Smooth muscle cell (in vitro differentiated cells): ENCODE data around the gene ITPKC. TPM values are rescaled to one million over a fixed set of nuclear protein-coding genes. Genes with fewer than 3 reads are reported as not detected.

Experiments
- DNase-seq: peaks from one replicate; lab custom pipeline; 2025; ENCODE audit not compliant: unreplicated experiment; lab: John Stamatoyannopoulos, UW
- H2AFZ ChIP-seq: fragments of 200-600 bp; sonication (generic); 2 replicates; pipeline ENCODE4 v1.6.0; 2016; ENCODE audit warnings: antibody characterized with exemption, low read depth, mild to moderate bottlenecking
- H3F3A ChIP-seq: fragments of 200-600 bp; sonication (generic); 2 replicates; pipeline ENCODE4 v1.6.0; 2017; ENCODE audit warnings: antibody characterized with exemption, low read depth
- H3K27ac ChIP-seq: fragments of 200-600 bp; sonication (generic); 2 replicates; pipeline ENCODE4 v1.5.1; 2016; ENCODE audit warnings: low read depth, mild to moderate bottlenecking
- H3K27me3 ChIP-seq: fragments of 200-600 bp; sonication (generic); 2 replicates; pipeline ENCODE4 v1.6.1; 2016; ENCODE audit warnings: low read depth, mild to moderate bottlenecking
- H3K36me3 ChIP-seq: fragments of 200-600 bp; sonication (generic); 2 replicates; pipeline ENCODE4 v1.5.1; 2016; ENCODE audit warnings: low read depth
- H3K4me1 ChIP-seq: fragments of 200-600 bp; sonication (generic); 2 replicates; pipeline ENCODE4 v1.5.1; 2016; ENCODE audit warnings: low read depth
- H3K4me2 ChIP-seq: fragments of 200-600 bp; sonication (generic); 2 replicates; pipeline ENCODE4 v1.6.0; 2016; ENCODE audit warnings: mild to moderate bottlenecking
- H3K4me3 ChIP-seq: fragments of 200-600 bp; sonication (generic); 2 replicates; pipeline ENCODE4 v1.5.1; 2016; ENCODE audit warnings: mild to moderate bottlenecking
- H3K79me2 ChIP-seq: fragments of 200-600 bp; sonication (generic); 2 replicates; pipeline ENCODE4 v1.6.0; 2016; ENCODE audit warnings: low read depth, mild to moderate bottlenecking
- H3K9ac ChIP-seq: fragments of 200-600 bp; sonication (generic); 2 replicates; pipeline ENCODE4 v1.6.0; 2016; ENCODE audit warnings: low read depth
- H3K9me3 ChIP-seq: fragments of 200-600 bp; sonication (generic); replicated peaks from 2 replicates; pipeline ENCODE4 v1.5.1; 2016; ENCODE audit warnings: low read depth
- H4K20me1 ChIP-seq: fragments of 200-600 bp; sonication (generic); 2 replicates; pipeline ENCODE4 v1.6.0; 2016; ENCODE audit warnings: low read depth
- WGBS: methylation state at CpG from one replicate; pipeline ENCODE4 v1.1.7; 2016; ENCODE audit warnings: low lambda C conversion rate; 5-methylcytosine and 5-hydroxymethylcytosine counted together
- polyA plus RNA-seq: library from polyadenylated mRNA; unstranded; fragments of >200 nt; fragmentation: Nextera tagmentation; extraction: Ambion mirVana; gene quantifications from 2 replicates; pipeline ENCODE4 v1.2.1, GENCODE V29; 2016
- total RNA-seq: library from RNA; depleted of rRNA; stranded (reverse); fragments of >200 nt; gene quantifications from 2 replicates; pipeline ENCODE4 v1.2.3, GENCODE V29; 2014
- TF ChIP-seq, protein P1 (sequence below): fragments of 200-600 bp; sonication (generic); IDR thresholded peaks from 2 replicates; pipeline ENCODE4 v1.5.1; 2017; ENCODE audit warnings: borderline replicate concordance, mild to moderate bottlenecking, antibody characterized with exemption; ENCODE audit not compliant: insufficient read depth, poor library complexity, severe bottlenecking

The ITPKC gene
- total and polyA plus RNA-seq, 2 experiments from 2014 or later: 24.1 to 25.0 TPM

GRCh38 chr19:40704491-40705361 is 12.2 kb upstream of the ITPKC start:
- Histone ChIP-seq H4K20me1 (no peaks in the 10 kb centered on the region), H3K9me3 (no peaks in the 10 kb centered on the region), H3K4me3 (no peak overlapping the region), H3K27ac (no peak overlapping the region), H3K36me3 (no peaks in the 10 kb centered on the region), H2AFZ (no peak overlapping the region), H3K27me3 (no peaks in the 10 kb centered on the region), H3K4me2 (no peak overlapping the region), H3K79me2 (peaks cover 3% of the 10 kb centered on the region), H3K9ac (no peak overlapping the region), H3K4me1 (no peaks in the 10 kb centered on the region), H3F3A (no peaks in the 10 kb centered on the region)
- 97% methylated on average over 17 of the region's 18 CpGs for WGBS
- TF ChIP-seq, protein P1, sequence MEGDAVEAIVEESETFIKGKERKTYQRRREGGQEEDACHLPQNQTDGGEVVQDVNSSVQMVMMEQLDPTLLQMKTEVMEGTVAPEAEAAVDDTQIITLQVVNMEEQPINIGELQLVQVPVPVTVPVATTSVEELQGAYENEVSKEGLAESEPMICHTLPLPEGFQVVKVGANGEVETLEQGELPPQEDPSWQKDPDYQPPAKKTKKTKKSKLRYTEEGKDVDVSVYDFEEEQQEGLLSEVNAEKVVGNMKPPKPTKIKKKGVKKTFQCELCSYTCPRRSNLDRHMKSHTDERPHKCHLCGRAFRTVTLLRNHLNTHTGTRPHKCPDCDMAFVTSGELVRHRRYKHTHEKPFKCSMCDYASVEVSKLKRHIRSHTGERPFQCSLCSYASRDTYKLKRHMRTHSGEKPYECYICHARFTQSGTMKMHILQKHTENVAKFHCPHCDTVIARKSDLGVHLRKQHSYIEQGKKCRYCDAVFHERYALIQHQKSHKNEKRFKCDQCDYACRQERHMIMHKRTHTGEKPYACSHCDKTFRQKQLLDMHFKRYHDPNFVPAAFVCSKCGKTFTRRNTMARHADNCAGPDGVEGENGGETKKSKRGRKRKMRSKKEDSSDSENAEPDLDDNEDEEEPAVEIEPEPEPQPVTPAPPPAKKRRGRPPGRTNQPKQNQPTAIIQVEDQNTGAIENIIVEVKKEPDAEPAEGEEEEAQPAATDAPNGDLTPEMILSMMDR: no peak
- DNase-seq: no peak

DNA sequence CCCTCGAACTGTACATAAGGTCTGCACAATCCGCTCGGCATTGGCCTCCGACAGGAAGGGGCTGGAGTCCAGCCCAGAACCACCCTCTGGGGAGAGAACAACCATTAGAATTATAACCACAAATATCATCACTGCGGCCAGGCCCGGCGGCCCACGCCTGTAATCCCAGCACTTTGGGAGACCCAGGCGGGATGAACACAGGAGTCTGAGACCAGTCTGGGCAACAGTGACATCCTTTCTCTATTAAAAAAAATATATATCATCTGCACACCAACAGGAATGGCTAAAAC is 11.6 kb upstream of the ITPKC start:
- Histone ChIP-seq H3K36me3 (no peaks in the 10 kb centered on the region), H3K4me2 (no peak overlapping the region), H4K20me1 (no peaks in the 10 kb centered on the region), H3K9me3 (no peaks in the 10 kb centered on the region), H3K79me2 (peaks cover 3% of the 10 kb centered on the region), H3K27ac (no peak overlapping the region), H3K4me3 (no peak overlapping the region), H3K9ac (no peak overlapping the region), H2AFZ (no peak overlapping the region), H3F3A (no peaks in the 10 kb centered on the region), H3K4me1 (no peaks in the 10 kb centered on the region), H3K27me3 (no peaks in the 10 kb centered on the region)
- no peak for DNase-seq
- WGBS: 98% methylated on average over 9 of the region's 9 CpGs
- TF ChIP-seq, protein P1: no peak

DNA sequence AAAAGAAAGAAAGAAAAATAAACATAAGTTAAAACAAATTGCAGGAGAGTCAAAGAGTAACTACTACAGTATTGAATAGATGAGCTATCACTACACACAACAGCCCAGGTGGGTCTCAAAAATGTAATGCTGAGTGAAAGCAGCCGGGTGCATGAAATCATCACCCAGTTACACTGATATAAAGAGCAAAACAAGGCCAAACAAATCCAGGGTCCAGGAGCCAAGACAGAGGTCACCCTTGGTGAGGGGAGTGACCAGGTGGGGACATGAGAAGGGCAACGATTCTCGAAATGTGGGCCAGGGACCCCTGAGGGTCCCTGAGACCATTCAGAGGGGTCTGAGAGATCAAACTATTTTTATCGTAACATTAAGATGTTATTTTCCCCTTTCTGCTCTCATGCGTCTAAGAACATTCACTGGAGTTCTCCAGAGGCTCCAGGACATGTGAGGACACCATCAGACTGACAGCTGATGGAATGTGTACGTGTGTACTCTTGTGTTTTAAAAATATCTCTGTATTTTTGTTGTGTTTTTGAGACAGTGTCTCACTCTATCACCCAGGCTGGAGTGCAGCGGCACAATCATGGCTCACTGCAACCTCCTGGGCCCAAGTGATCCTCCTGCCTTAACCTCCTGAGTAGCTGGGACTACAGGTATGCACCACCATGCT is 10.8 kb upstream of the ITPKC start:
- Histone ChIP-seq H4K20me1 (no peaks in the 10 kb centered on the region), H3K9ac (no peak overlapping the region), H3K36me3 (no peaks in the 10 kb centered on the region), H3K4me3 (no peak overlapping the region), H2AFZ (no peak overlapping the region), H3K27me3 (no peaks in the 10 kb centered on the region), H3K4me2 (no peak overlapping the region), H3K27ac (no peak overlapping the region), H3K9me3 (no peaks in the 10 kb centered on the region), H3K79me2 (peaks cover 3% of the 10 kb centered on the region), H3K4me1 (no peaks in the 10 kb centered on the region), H3F3A (no peaks in the 10 kb centered on the region)
- TF ChIP-seq, protein P1: no peak
- no peak for DNase-seq
- 98% methylated on average over 7 of the region's 7 CpGs for WGBS
